Right kidney (tissue), 1 donor: ENCODE measurements around the gene HEXD.

Experiments
- DNase-seq: peaks from one replicate; pipeline ENCODE4 v3.0.0-alpha.2; 2016

HEXD gene

GRCh38 chr17:82415336-82415735 lies 2.8 kb upstream of the HEXD start:
- DNase-seq = no peak

GRCh38 chr17:82415786-82416185 lies 2.4 kb upstream of the HEXD start:
- no peak for DNase-seq

GRCh38 chr17:82416264-82416663 lies 1.9 kb upstream of the HEXD start:
- DNase-seq = no peak

- DNase-seq = no peak
Measured at GRCh38 chr17:82416771-82417170, 1.4 kb upstream of the HEXD start.

- no peak for DNase-seq
Measured at GRCh38 chr17:82419540-82419939, 1.4 kb downstream of the HEXD start.

- DNase-seq = no peak
Measured at GRCh38 chr17:82424001-82424862, 6.1 kb downstream of the HEXD start.

GRCh38 chr17:82424863-82425159 lies 6.7 kb downstream of the HEXD start:
- no peak for DNase-seq

- no peak for DNase-seq
Measured at GRCh38 chr17:82428546-82428945, 10.4 kb downstream of the HEXD start.

GRCh38 chr17:82429824-82430223 lies 11.7 kb downstream of the HEXD start:
- DNase-seq = no peak

GRCh38 chr17:82432017-82432416 lies 13.9 kb downstream of the HEXD start:
- DNase-seq = no peak

GRCh38 chr17:82433560-82434215 lies 15.5 kb downstream of the HEXD start:
- no peak for DNase-seq

- DNase-seq = no peak
Measured at GRCh38 chr17:82434216-82434565, 16.0 kb downstream of the HEXD start.

- DNase-seq = no peak
Measured at GRCh38 chr17:82435103-82435502, 17.0 kb downstream of the HEXD start.

GRCh38 chr17:82435601-82436583 lies 17.7 kb downstream of the HEXD start:
- no peak for DNase-seq

GRCh38 chr17:82436601-82437324 lies 18.6 kb downstream of the HEXD start:
- DNase-seq = no peak

- no peak for DNase-seq
Measured at GRCh38 chr17:82437325-82437668, 19.1 kb downstream of the HEXD start.

- DNase-seq = no peak
Measured at GRCh38 chr17:82438401-82439193, 20.4 kb downstream of the HEXD start.

- DNase-seq = no peak
Measured at GRCh38 chr17:82439194-82439828, 21.2 kb downstream of the HEXD start.

- DNase-seq = no peak
Measured at GRCh38 chr17:82439829-82440365, 21.8 kb downstream of the HEXD start.

- DNase-seq = no peak
Measured at GRCh38 chr17:82440469-82440981, 22.4 kb downstream of the HEXD start.
